GM23248 (cell line): ENCODE data around the gene PLA2G2D. TPM values are rescaled to one million over a fixed set of nuclear protein-coding genes. Genes with fewer than 3 reads are reported as not detected.

ENCODE experiments used
- DNase-seq: peaks from one replicate; pipeline ENCODE4 v3.0.0-alpha.2; 2015
- H2AFZ ChIP-seq: fragments of 200-600 bp; sonication (generic); 2 replicates; pipeline ENCODE4 v1.6.1; 2016; ENCODE audit warnings: antibody characterized with exemption
- H3F3A ChIP-seq: fragments of 200-600 bp; sonication (generic); 2 replicates; pipeline ENCODE4 v1.6.1; 2016; ENCODE audit warnings: mild to moderate bottlenecking, antibody characterized with exemption, mixed run types; ENCODE audit not compliant: insufficient read depth
- H3K27ac ChIP-seq: fragments of 200-600 bp; sonication (generic); 2 replicates; pipeline ENCODE4 v1.5.1; 2016; ENCODE audit warnings: mild to moderate bottlenecking
- H3K27me3 ChIP-seq: fragments of 200-600 bp; sonication (generic); replicated peaks from 2 replicates; pipeline ENCODE4 v1.6.1; 2016; ENCODE audit warnings: mild to moderate bottlenecking; ENCODE audit not compliant: insufficient read depth
- H3K36me3 ChIP-seq: fragments of 200-600 bp; sonication (generic); 2 replicates; pipeline ENCODE4 v1.6.1; 2016; ENCODE audit warnings: low read depth, mild to moderate bottlenecking
- H3K4me1 ChIP-seq: fragments of 200-600 bp; sonication (generic); 2 replicates; pipeline ENCODE4 v1.6.1; 2016; ENCODE audit warnings: mild to moderate bottlenecking; ENCODE audit not compliant: insufficient read depth
- H3K4me2 ChIP-seq: fragments of 200-600 bp; sonication (generic); one replicate; pipeline ENCODE4 v1.6.1; 2016; ENCODE audit warnings: mild to moderate bottlenecking; ENCODE audit not compliant: unreplicated experiment
- H3K4me3 ChIP-seq: fragments of 200-600 bp; sonication (generic); 2 replicates; pipeline ENCODE4 v1.5.1; 2016; ENCODE audit warnings: mild to moderate bottlenecking
- H3K79me2 ChIP-seq: fragments of 200-600 bp; sonication (generic); 2 replicates; pipeline ENCODE4 v1.6.1; 2016; ENCODE audit warnings: mild to moderate bottlenecking; ENCODE audit not compliant: insufficient read depth
- H3K9ac ChIP-seq: fragments of 200-600 bp; sonication (generic); 2 replicates; pipeline ENCODE4 v1.6.1; 2016; ENCODE audit warnings: mild to moderate bottlenecking
- H3K9me2 ChIP-seq: fragments of 200-600 bp; sonication (generic); 2 replicates; pipeline ENCODE4 v1.6.1; 2016; ENCODE audit warnings: mixed run types, mild to moderate bottlenecking, moderate library complexity; ENCODE audit not compliant: insufficient read depth
- H3K9me3 ChIP-seq: fragments of 200-600 bp; sonication (generic); one replicate; pipeline ENCODE4 v1.6.1; 2017; ENCODE audit warnings: low read depth
- H4K20me1 ChIP-seq: fragments of 200-600 bp; sonication (generic); 2 replicates; pipeline ENCODE4 v1.6.0; 2016; ENCODE audit not compliant: insufficient read depth
- EZH2 ChIP-seq: fragments of 200-600 bp; sonication (generic); IDR thresholded peaks from 2 replicates; pipeline ENCODE4 v1.6.1; 2018; ENCODE audit warnings: antibody characterized with exemption, mild to moderate bottlenecking; ENCODE audit not compliant: insufficient read depth, poor library complexity, severe bottlenecking
- EZH2phosphoT487 ChIP-seq: fragments of 200-600 bp; sonication (generic); IDR thresholded peaks from 2 replicates; pipeline ENCODE4 v1.6.1; 2018; ENCODE audit warnings: antibody characterized with exemption, moderate library complexity, mild to moderate bottlenecking, low read depth; ENCODE audit not compliant: insufficient read depth
- WGBS, 2 experiments: methylation state at CpG; one replicate each; pipeline ENCODE4 v1.1.6; 2015 to 2017; ENCODE audit warnings: low lambda C conversion rate in 2 of 2, low coverage in 1 of 2; ENCODE audit errors: missing lambda C conversion rate in 2 of 2; 5-methylcytosine and 5-hydroxymethylcytosine counted together
- in situ Hi-C: fragments of 300-500 bp; cut with MboI; formaldehyde crosslinking; loops from 2 replicates; pipeline ENCODE4 v1.15.0; 2020
- polyA plus RNA-seq: library from polyadenylated mRNA; unstranded; fragments of >200 nt; fragmentation: Nextera tagmentation; extraction: Ambion mirVana; gene quantifications from 2 replicates; pipeline ENCODE4 v1.2.1, GENCODE V29; 2016
- total RNA-seq: library from RNA; depleted of rRNA; stranded (reverse); fragments of >200 nt; shearing (Covaris generic); gene quantifications from 2 replicates; pipeline ENCODE4 v1.2.3, GENCODE V29; 2014

Gene PLA2G2D
- total and polyA plus RNA-seq, 2 experiments from 2014 or later: not detected

GRCh38 chr1:20150969-20151368, 31.6 kb upstream of the PLA2G2D start:
- no peaks in the 10 kb centered on the region for H3K79me2 ChIP-seq
- no peak overlapping the region for H3K4me2 ChIP-seq
- H3K4me3 ChIP-seq: no peak overlapping the region
- H3K4me1 ChIP-seq: peaks cover 10% of the 10 kb centered on the region
- no peaks in the 10 kb centered on the region for H3K27me3 ChIP-seq
- no peaks in the 10 kb centered on the region for H4K20me1 ChIP-seq
- no peak overlapping the region for H3K9ac ChIP-seq
- in situ Hi-C loops: no loop called here
- H3K36me3 ChIP-seq: no peaks in the 10 kb centered on the region
- no peak overlapping the region for H2AFZ ChIP-seq
- WGBS, 2 experiments: 90 to 97% methylated on average over 6 of the region's 6 CpGs
- H3F3A ChIP-seq: no peaks in the 10 kb centered on the region
- TF ChIP-seq EZH2phosphoT487 (no peak), EZH2 (no peak)
- H3K27ac ChIP-seq: no peak overlapping the region
- no peak for DNase-seq
- H3K9me3 ChIP-seq: no peaks in the 10 kb centered on the region
- H3K9me2 ChIP-seq: no peaks in the 10 kb centered on the region

- 93 to 94% methylated on average over 8 of the region's 8 CpGs for WGBS, 2 experiments
- H3K9me3 ChIP-seq: no peaks in the 10 kb centered on the region
- H3K9me2 ChIP-seq: no peaks in the 10 kb centered on the region
- no peak overlapping the region for H3K4me3 ChIP-seq
- H3K9ac ChIP-seq: no peak overlapping the region
- in situ Hi-C loops: no loop called here
- no peaks in the 10 kb centered on the region for H3K36me3 ChIP-seq
- no peak overlapping the region for H2AFZ ChIP-seq
- H3K27me3 ChIP-seq: no peaks in the 10 kb centered on the region
- no peak for DNase-seq
- no peaks in the 10 kb centered on the region for H3K79me2 ChIP-seq
- TF ChIP-seq EZH2: no peak
- no peak for TF ChIP-seq EZH2phosphoT487
- no peaks in the 10 kb centered on the region for H3F3A ChIP-seq
- peaks cover 10% of the 10 kb centered on the region for H3K4me1 ChIP-seq
- H3K27ac ChIP-seq: no peak overlapping the region
- H4K20me1 ChIP-seq: no peaks in the 10 kb centered on the region
- no peak overlapping the region for H3K4me2 ChIP-seq
Measured at GRCh38 chr1:20150326-20150705, 31.0 kb upstream of the PLA2G2D start.

- no peak overlapping the region for H3K4me3 ChIP-seq
- H3F3A ChIP-seq: no peaks in the 10 kb centered on the region
- H3K9me3 ChIP-seq: no peaks in the 10 kb centered on the region
- H3K79me2 ChIP-seq: no peaks in the 10 kb centered on the region
- H3K9ac ChIP-seq: no peak overlapping the region
- WGBS, 2 experiments: 82 to 88% methylated on average over 18 to 27 of the region's 27 CpGs
- H3K36me3 ChIP-seq: no peaks in the 10 kb centered on the region
- H2AFZ ChIP-seq: no peak overlapping the region
- peaks cover 10% of the 10 kb centered on the region for H3K4me1 ChIP-seq
- no peak overlapping the region for H3K27ac ChIP-seq
- H4K20me1 ChIP-seq: no peaks in the 10 kb centered on the region
- in situ Hi-C loops: no loop called here
- DNase-seq: no peak
- no peaks in the 10 kb centered on the region for H3K9me2 ChIP-seq
- no peaks in the 10 kb centered on the region for H3K27me3 ChIP-seq
- no peak for TF ChIP-seq EZH2phosphoT487
- no peak overlapping the region for H3K4me2 ChIP-seq
Measured at GRCh38 chr1:20149601-20150325, 30.4 kb upstream of the PLA2G2D start.

GRCh38 chr1:20148571-20149500, 29.5 kb upstream of the PLA2G2D start:
- DNase-seq: no peak
- WGBS, 2 experiments: 77 to 85% methylated on average over 13 of the region's 13 CpGs

More at GRCh38 chr1:20148571-20149500, 29.5 kb upstream of the PLA2G2D start:
- H3F3A ChIP-seq: no peaks in the 10 kb centered on the region
- no peaks in the 10 kb centered on the region for H4K20me1 ChIP-seq
- in situ Hi-C loops: no loop called here
- H3K9ac ChIP-seq: no peak overlapping the region
- no peaks in the 10 kb centered on the region for H3K36me3 ChIP-seq
- H3K4me2 ChIP-seq: no peak overlapping the region
- no peaks in the 10 kb centered on the region for H3K9me2 ChIP-seq
- H3K4me1 ChIP-seq: peaks cover 10% of the 10 kb centered on the region
- H3K79me2 ChIP-seq: no peaks in the 10 kb centered on the region
- H2AFZ ChIP-seq: no peak overlapping the region
- no peaks in the 10 kb centered on the region for H3K9me3 ChIP-seq
- H3K27ac ChIP-seq: no peak overlapping the region
- H3K27me3 ChIP-seq: no peaks in the 10 kb centered on the region; the same call in 1 of the 2 replicates
- no peak for TF ChIP-seq EZH2
- no peak for TF ChIP-seq EZH2phosphoT487
- no peak overlapping the region for H3K4me3 ChIP-seq
